Trophoblast cell (in vitro differentiated cells and primary cell): ENCODE data around the gene PPP1R9A.

Experiments used
- DNase-seq, 2 donors: peaks; one replicate each; pipeline ENCODE4 v3.0.0-alpha.2; 2016
- H2AFZ ChIP-seq: 2 replicates; pipeline ENCODE4 v1.6.1; 2013; ENCODE audit warnings: low read length, moderate library complexity, mild to moderate bottlenecking; ENCODE audit not compliant: insufficient read depth, poor library complexity
- H2AK5ac ChIP-seq: 2 replicates; pipeline ENCODE4 v1.6.1; 2013; ENCODE audit warnings: mild to moderate bottlenecking, low read length
- H2BK120ac ChIP-seq: 2 replicates; pipeline ENCODE4 v1.6.1; 2013; ENCODE audit warnings: low read length, mild to moderate bottlenecking, moderate library complexity; ENCODE audit not compliant: insufficient read depth, poor library complexity
- H2BK12ac ChIP-seq: 2 replicates; pipeline ENCODE4 v1.6.1; 2013; ENCODE audit warnings: mild to moderate bottlenecking, low read length, moderate library complexity
- H2BK5ac ChIP-seq: 2 replicates; pipeline ENCODE4 v1.6.1; 2013; ENCODE audit warnings: low read length, low read depth, moderate library complexity, mild to moderate bottlenecking; ENCODE audit not compliant: poor library complexity
- H3K14ac ChIP-seq: 2 replicates; pipeline ENCODE4 v1.6.1; 2013; ENCODE audit warnings: mild to moderate bottlenecking, low read length
- H3K18ac ChIP-seq: 2 replicates; pipeline ENCODE4 v1.6.1; 2013; ENCODE audit warnings: mild to moderate bottlenecking, low read length
- H3K23ac ChIP-seq: 2 replicates; pipeline ENCODE4 v1.6.1; 2013; ENCODE audit warnings: low read length
- H3K27ac ChIP-seq: 2 replicates; pipeline ENCODE4 v1.5.1; 2013; ENCODE audit warnings: low read depth, mild to moderate bottlenecking, inconsistent platforms, low read length, moderate library complexity
- H3K27me3 ChIP-seq: 2 replicates; pipeline ENCODE4 v1.6.1; 2013; ENCODE audit warnings: inconsistent platforms, mild to moderate bottlenecking, low read length, moderate library complexity; ENCODE audit not compliant: insufficient read depth
- H3K36me3 ChIP-seq, 2 experiments: 1 replicate in 1 of 2; 2 replicates in 1 of 2; pipeline ENCODE4 v1.6.1; 2013; ENCODE audit warnings: low read length in 2 of 2, mild to moderate bottlenecking in 2 of 2, moderate library complexity in 1 of 2; ENCODE audit not compliant: insufficient read depth in 2 of 2, control insufficient read depth in 1 of 2
- H3K4ac ChIP-seq: 2 replicates; pipeline ENCODE4 v1.6.1; 2013; ENCODE audit warnings: low read depth, mild to moderate bottlenecking, low read length, moderate library complexity
- H3K4me1 ChIP-seq, 2 experiments: 1 replicate in 1 of 2; 2 replicates in 1 of 2; pipeline ENCODE4 v1.6.1; 2013; ENCODE audit warnings: low read length in 2 of 2, mild to moderate bottlenecking in 2 of 2, moderate library complexity in 1 of 2; ENCODE audit not compliant: insufficient read depth in 2 of 2, control insufficient read depth in 1 of 2
- H3K4me2 ChIP-seq: 2 replicates; pipeline ENCODE4 v1.6.1; 2013; ENCODE audit warnings: inconsistent platforms, mild to moderate bottlenecking, low read length, moderate library complexity
- H3K4me3 ChIP-seq: 2 replicates; pipeline ENCODE4 v1.5.1; 2013; ENCODE audit warnings: mild to moderate bottlenecking, low read depth, low read length, inconsistent platforms
- H3K79me1 ChIP-seq: one replicate; pipeline ENCODE4 v1.6.1; 2013; ENCODE audit warnings: low read length
- H3K79me2 ChIP-seq: 2 replicates; pipeline ENCODE4 v1.6.1; 2013; ENCODE audit warnings: low read length, mild to moderate bottlenecking; ENCODE audit not compliant: control insufficient read depth, insufficient read depth, poor library complexity
- H3K9ac ChIP-seq: 2 replicates; pipeline ENCODE4 v1.6.1; 2013; ENCODE audit warnings: mild to moderate bottlenecking, low read length
- H3K9me3 ChIP-seq: 2 replicates; pipeline ENCODE4 v1.6.1; 2013; ENCODE audit warnings: low read depth, mild to moderate bottlenecking, control low read depth, inconsistent platforms, low read length; ENCODE audit not compliant: insufficient read depth
- H4K12ac ChIP-seq: 2 replicates; pipeline ENCODE4 v1.6.1; 2013; ENCODE audit warnings: low read depth, mild to moderate bottlenecking, low read length, moderate library complexity
- H4K8ac ChIP-seq: 2 replicates; pipeline ENCODE4 v1.6.1; 2013; ENCODE audit warnings: low read depth, mild to moderate bottlenecking, low read length, moderate library complexity
- H4K91ac ChIP-seq: one replicate; pipeline ENCODE4 v1.6.1; 2013; ENCODE audit warnings: low read depth, mild to moderate bottlenecking, low read length, moderate library complexity
- WGBS: extraction: QIAGEN DNeasy Blood & Tissue Kit; methylation state at CpG from one replicate; pipeline ENCODE4 v1.1.7; 2013; ENCODE audit warnings: missing lambda C conversion rate; ENCODE audit not compliant: insufficient read length, insufficient coverage; ENCODE audit errors: extremely low coverage; 5-methylcytosine and 5-hydroxymethylcytosine counted together

The PPP1R9A gene

DNA sequence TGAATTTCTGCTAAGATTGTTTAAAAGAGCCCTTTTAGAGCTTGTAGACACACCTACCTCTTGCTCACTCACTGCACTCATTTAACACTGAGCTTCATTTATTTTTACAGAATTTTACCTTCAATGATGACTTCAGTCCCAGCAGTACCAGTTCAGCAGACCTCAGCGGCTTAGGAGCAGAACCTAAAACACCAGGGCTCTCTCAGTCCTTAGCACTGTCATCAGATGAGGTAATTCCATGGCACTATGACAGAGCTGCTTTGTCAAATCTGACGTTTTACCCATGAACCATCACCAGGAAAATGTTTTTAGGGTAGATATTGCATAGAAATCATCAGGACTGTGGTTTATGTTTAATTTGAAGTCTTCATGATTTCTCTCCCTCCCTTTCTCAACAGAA is 378.7 kb downstream of the PPP1R9A start:
- H2AK5ac ChIP-seq, result no peak overlapping the region
- no peak overlapping the region for H2BK5ac ChIP-seq
- no peak overlapping the region for H3K14ac ChIP-seq
- H3K79me2 ChIP-seq, result no peaks in the 10 kb centered on the region
- H3K4me2 ChIP-seq, result no peak overlapping the region
- no peak overlapping the region for H2BK120ac ChIP-seq
- no CpG with 5 or more reads among the region's 2 CpGs for WGBS
- H3K9me3 ChIP-seq, result no peaks in the 10 kb centered on the region
- H3K4ac ChIP-seq, result no peak overlapping the region
- no peaks in the 10 kb centered on the region for H3K4me1 ChIP-seq
- no peak overlapping the region for H3K23ac ChIP-seq
- no peak for DNase-seq
- H3K79me1 ChIP-seq, result no peaks in the 10 kb centered on the region
- no peak overlapping the region for H3K4me3 ChIP-seq
- H2BK12ac ChIP-seq, result no peak overlapping the region
- no peaks in the 10 kb centered on the region for H3K27me3 ChIP-seq
- no peak overlapping the region for H4K91ac ChIP-seq
- H4K12ac ChIP-seq, result no peak overlapping the region
- H2AFZ ChIP-seq, result no peak overlapping the region
- no peak overlapping the region for H3K9ac ChIP-seq
- H3K27ac ChIP-seq, result no peak overlapping the region
- H3K36me3 ChIP-seq, result no peaks in the 10 kb centered on the region
- no peak overlapping the region for H4K8ac ChIP-seq
- no peak overlapping the region for H3K18ac ChIP-seq

GRCh38 chr7:95290166-95290830 is 382.9 kb downstream of the PPP1R9A start:
- H3K4me3 ChIP-seq, result no peak overlapping the region
- no peak overlapping the region for H2AK5ac ChIP-seq
- H3K79me2 ChIP-seq, result no peaks in the 10 kb centered on the region
- no peak overlapping the region for H3K4ac ChIP-seq
- H2AFZ ChIP-seq, result no peak overlapping the region
- H4K91ac ChIP-seq, result no peak overlapping the region
- H4K8ac ChIP-seq, result no peak overlapping the region
- H3K4me1 ChIP-seq, result no peaks in the 10 kb centered on the region
- no peak overlapping the region for H4K12ac ChIP-seq
- H3K9me3 ChIP-seq, result no peaks in the 10 kb centered on the region
- no peaks in the 10 kb centered on the region for H3K79me1 ChIP-seq
- H2BK5ac ChIP-seq, result no peak overlapping the region
- no peaks in the 10 kb centered on the region for H3K27me3 ChIP-seq
- no peak overlapping the region for H3K4me2 ChIP-seq
- H3K27ac ChIP-seq, result no peak overlapping the region
- H2BK12ac ChIP-seq, result no peak overlapping the region
- H2BK120ac ChIP-seq, result no peak overlapping the region
- no peak overlapping the region for H3K18ac ChIP-seq
- no peak overlapping the region for H3K14ac ChIP-seq
- H3K36me3 ChIP-seq, result no peaks in the 10 kb centered on the region
- no peak overlapping the region for H3K23ac ChIP-seq
- H3K9ac ChIP-seq, result no peak overlapping the region
- no CpG with 5 or more reads among the region's 7 CpGs for WGBS
- DNase-seq, result no peak

DNA sequence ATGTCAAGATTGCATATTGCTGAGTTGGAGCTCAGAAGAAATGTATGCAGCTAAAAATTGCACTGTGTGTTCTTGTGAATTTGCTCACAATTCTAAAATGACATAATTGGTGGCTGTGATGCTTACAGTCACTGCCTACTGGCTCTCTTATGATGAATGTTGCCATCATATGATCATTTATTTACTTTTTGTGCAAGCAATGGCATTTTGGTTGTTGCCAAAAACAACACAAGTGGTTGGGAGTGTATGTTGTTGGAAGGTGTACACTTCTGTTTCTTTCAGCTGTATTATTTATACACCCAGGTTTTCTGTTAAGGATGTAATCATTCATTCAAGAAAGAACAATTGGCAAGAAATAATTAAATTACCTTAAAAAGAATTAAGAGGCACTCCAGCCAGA is 388.0 kb downstream of the PPP1R9A start:
- H3K9me3 ChIP-seq, result no peaks in the 10 kb centered on the region
- H3K79me1 ChIP-seq, result no peaks in the 10 kb centered on the region
- H3K27ac ChIP-seq, result no peak overlapping the region
- H2BK12ac ChIP-seq, result no peak overlapping the region
- H3K27me3 ChIP-seq, result no peaks in the 10 kb centered on the region
- H3K4me3 ChIP-seq, result no peak overlapping the region
- H3K79me2 ChIP-seq, result no peaks in the 10 kb centered on the region
- no peak overlapping the region for H2AFZ ChIP-seq
- H3K18ac ChIP-seq, result no peak overlapping the region
- H3K4me1 ChIP-seq, result no peaks in the 10 kb centered on the region
- H3K36me3 ChIP-seq, result no peaks in the 10 kb centered on the region
- H3K23ac ChIP-seq, result no peak overlapping the region
- DNase-seq, result no peak
- H2BK5ac ChIP-seq, result no peak overlapping the region
- H4K91ac ChIP-seq, result no peak overlapping the region
- no peak overlapping the region for H2AK5ac ChIP-seq
- no peak overlapping the region for H4K12ac ChIP-seq
- H4K8ac ChIP-seq, result no peak overlapping the region
- no peak overlapping the region for H3K9ac ChIP-seq
- no peak overlapping the region for H3K14ac ChIP-seq
- no peak overlapping the region for H3K4me2 ChIP-seq
- H2BK120ac ChIP-seq, result no peak overlapping the region
- H3K4ac ChIP-seq, result no peak overlapping the region

DNA sequence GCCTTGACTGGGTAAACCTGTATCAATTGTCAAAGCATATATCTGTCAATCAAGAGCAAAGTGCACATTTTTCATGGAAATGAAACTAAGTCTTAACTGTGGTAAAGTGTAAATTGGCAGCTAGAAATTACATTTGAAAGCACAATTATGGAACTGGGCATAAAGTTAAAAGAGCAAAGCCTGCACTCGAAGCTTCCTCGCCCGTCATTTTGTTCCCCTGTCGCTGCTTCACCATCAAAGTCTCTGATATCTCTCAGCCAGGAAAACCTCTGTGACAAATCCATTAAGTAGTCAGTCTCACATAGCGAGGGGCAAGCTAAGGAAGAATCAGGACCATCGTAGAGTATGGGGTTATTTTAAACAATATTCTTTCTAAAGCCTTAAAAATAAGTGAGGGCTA is 389.1 kb downstream of the PPP1R9A start:
- H3K4me2 ChIP-seq, result no peak overlapping the region
- H3K23ac ChIP-seq, result no peak overlapping the region
- no peak overlapping the region for H4K8ac ChIP-seq
- DNase-seq, result no peak
- no peaks in the 10 kb centered on the region for H3K79me2 ChIP-seq
- no peak overlapping the region for H2BK5ac ChIP-seq
- H3K79me1 ChIP-seq, result no peaks in the 10 kb centered on the region
- no peak overlapping the region for H3K14ac ChIP-seq
- H2BK120ac ChIP-seq, result no peak overlapping the region
- H3K18ac ChIP-seq, result no peak overlapping the region
- no peaks in the 10 kb centered on the region for H3K9me3 ChIP-seq
- H2AK5ac ChIP-seq, result no peak overlapping the region
- no peak overlapping the region for H4K12ac ChIP-seq
- no peak overlapping the region for H2AFZ ChIP-seq
- no peak overlapping the region for H3K4ac ChIP-seq
- no peak overlapping the region for H4K91ac ChIP-seq
- no CpG with 5 or more reads among the region's 6 CpGs for WGBS
- H3K4me3 ChIP-seq, result no peak overlapping the region
- H2BK12ac ChIP-seq, result no peak overlapping the region
- H3K27me3 ChIP-seq, result no peaks in the 10 kb centered on the region
- no peaks in the 10 kb centered on the region for H3K4me1 ChIP-seq
- H3K36me3 ChIP-seq, result no peaks in the 10 kb centered on the region
- H3K9ac ChIP-seq, result no peak overlapping the region
- H3K27ac ChIP-seq, result no peak overlapping the region
